ENCODE data around the gene ARHGAP8. TPM values are rescaled to one million over a fixed set of nuclear protein-coding genes. Genes with fewer than 3 reads are reported as not detected.

ARHGAP8 gene
- total and polyA plus RNA-seq, 10 of the 15 experiments (the other 5 are each of a cell fraction or from before 2014, with no cell fraction given) = 0.33 TPM; not detected in 9

- Histone ChIP-seq H3K9ac (ENCODE audit: control insufficient read depth, insufficient read depth, low read length) (no peak overlapping the region), H3K4me1 (ENCODE audit: control insufficient read depth, insufficient read depth, low read length) (no peaks in the 10 kb centered on the region), H3K27ac (ENCODE audit: control insufficient read depth, insufficient read depth) (no peak overlapping the region), H4K20me1 (ENCODE audit: control insufficient read depth, insufficient read depth) (no peaks in the 10 kb centered on the region), H3K27me3 (replicated peaks in 1 of 2; ENCODE audit: control insufficient read depth in 2 of 2, insufficient read depth in 2 of 2, low read length in 1 of 2) (no peaks in the 10 kb centered on the region; a peak in 1 of 4 replicates), H3K4me3 (no peak overlapping the region), H3K36me3 (ENCODE audit: control insufficient read depth in 2 of 2, insufficient read depth in 2 of 2, low read length in 1 of 2) (no peaks in the 10 kb centered on the region), H3K79me2 (ENCODE audit: control insufficient read depth, insufficient read depth, low read length) (no peaks in the 10 kb centered on the region), H3K4me2 (ENCODE audit: control insufficient read depth, insufficient read depth) (no peak overlapping the region), H3K9me3 (replicated peaks; ENCODE audit: control insufficient read depth, insufficient read depth, low read length) (no peaks in the 10 kb centered on the region; the same call in 2 of the 3 replicates), H2AFZ (ENCODE audit: control insufficient read depth, low read depth, low read length) (no peak overlapping the region)
- ChIA-PET RAD21 (ENCODE audit: unreplicated experiment) (no interaction called here), SMC1A (ENCODE audit: uncharacterized antibody, unreplicated experiment) (no interaction called here), POLR2A (no interaction called here), CTCF (interaction anchor here (0.8 kb wide), 1 partner anchor 129 kb away, joined by 3 read pairs; no protein-coding TSS in a partner anchor)
- DNase-seq (ENCODE audit: low read depth, low spot score) (no peak), FAIRE-seq (no peak), ATAC-seq (no peak)
- in situ Hi-C loops (cut with MboI) (no loop called here), intact Hi-C loops (cut with micrococcal nuclease; ENCODE audit: unreplicated experiment) (no loop called here)
- no TSS peak for BruUV-seq (replicated peaks)
- TF ChIP-seq, protein P1, sequence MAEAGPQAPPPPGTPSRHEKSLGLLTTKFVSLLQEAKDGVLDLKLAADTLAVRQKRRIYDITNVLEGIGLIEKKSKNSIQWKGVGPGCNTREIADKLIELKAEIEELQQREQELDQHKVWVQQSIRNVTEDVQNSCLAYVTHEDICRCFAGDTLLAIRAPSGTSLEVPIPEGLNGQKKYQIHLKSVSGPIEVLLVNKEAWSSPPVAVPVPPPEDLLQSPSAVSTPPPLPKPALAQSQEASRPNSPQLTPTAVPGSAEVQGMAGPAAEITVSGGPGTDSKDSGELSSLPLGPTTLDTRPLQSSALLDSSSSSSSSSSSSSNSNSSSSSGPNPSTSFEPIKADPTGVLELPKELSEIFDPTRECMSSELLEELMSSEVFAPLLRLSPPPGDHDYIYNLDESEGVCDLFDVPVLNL (IDR thresholded peaks at IDR 0.05; ENCODE audit: low read depth, low read length) = no peak
- TF ChIP-seq RFX5 (IDR thresholded peaks at IDR 0.05; ENCODE audit: low read depth, low read length) = no peak
- TF ChIP-seq, protein P2, sequence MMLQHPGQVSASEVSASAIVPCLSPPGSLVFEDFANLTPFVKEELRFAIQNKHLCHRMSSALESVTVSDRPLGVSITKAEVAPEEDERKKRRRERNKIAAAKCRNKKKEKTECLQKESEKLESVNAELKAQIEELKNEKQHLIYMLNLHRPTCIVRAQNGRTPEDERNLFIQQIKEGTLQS (IDR thresholded peaks at IDR 0.05; ENCODE audit: borderline replicate concordance, extremely low read depth, low read depth, low read length) = no peak
- no peak for TF ChIP-seq JUNB (IDR thresholded peaks at IDR 0.05)
- no peak for TF ChIP-seq CEBPB (IDR thresholded peaks at IDR 0.05; ENCODE audit: borderline replicate concordance in 1 of 2, low read depth in 2 of 2, low read length in 2 of 2)
- no peak for TF ChIP-seq ZNF274 (IDR thresholded peaks at IDR 0.05; ENCODE audit: insufficient read depth, insufficient read length)
- TF ChIP-seq HDAC6 (IDR thresholded peaks at IDR 0.05; ENCODE audit: unreplicated experiment) = no peak
- TF ChIP-seq, protein P3, sequence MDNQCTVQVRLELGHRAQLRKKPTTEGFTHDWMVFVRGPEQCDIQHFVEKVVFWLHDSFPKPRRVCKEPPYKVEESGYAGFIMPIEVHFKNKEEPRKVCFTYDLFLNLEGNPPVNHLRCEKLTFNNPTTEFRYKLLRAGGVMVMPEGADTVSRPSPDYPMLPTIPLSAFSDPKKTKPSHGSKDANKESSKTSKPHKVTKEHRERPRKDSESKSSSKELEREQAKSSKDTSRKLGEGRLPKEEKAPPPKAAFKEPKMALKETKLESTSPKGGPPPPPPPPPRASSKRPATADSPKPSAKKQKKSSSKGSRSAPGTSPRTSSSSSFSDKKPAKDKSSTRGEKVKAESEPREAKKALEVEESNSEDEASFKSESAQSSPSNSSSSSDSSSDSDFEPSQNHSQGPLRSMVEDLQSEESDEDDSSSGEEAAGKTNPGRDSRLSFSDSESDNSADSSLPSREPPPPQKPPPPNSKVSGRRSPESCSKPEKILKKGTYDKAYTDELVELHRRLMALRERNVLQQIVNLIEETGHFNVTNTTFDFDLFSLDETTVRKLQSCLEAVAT (IDR thresholded peaks at IDR 0.05) = no peak
- no peak for TF ChIP-seq POU2F2 (IDR thresholded peaks at IDR 0.05; ENCODE audit: borderline replicate concordance, low read depth, low read length)
- 48% methylated on average over 8 of the region's 8 CpGs for WGBS (ENCODE audit: insufficient coverage, insufficient replicate concordance, low lambda C conversion rate, missing lambda C conversion rate)
Observed at GRCh38 chr22:44845191-44845590, 92.8 kb downstream of the ARHGAP8 start.

Measured in GM12878 (cell line).